OCI-LY3 (cell line): ENCODE data around the gene NCOR2.

Experiments
- H2AFZ ChIP-seq: fragments of 200-600, 300-600 bp; shearing (Covaris generic); 2 replicates; pipeline ENCODE4 v1.6.0; 2014; ENCODE audit warnings: antibody characterized with exemption, low read depth, low read length
- H3K27ac ChIP-seq: fragments of 200-600, 300-600 bp; sonication (generic); 2 replicates; pipeline ENCODE4 v1.5.1; 2014; ENCODE audit warnings: mild to moderate bottlenecking, low read length, moderate library complexity, mixed read lengths
- H3K27me3 ChIP-seq: fragments of 200-600, 300-600 bp; sonication (generic); 2 replicates; pipeline ENCODE4 v1.6.1; 2014; ENCODE audit warnings: low read depth, low read length, mixed read lengths
- H3K36me3 ChIP-seq: fragments of 200-600, 300-600 bp; sonication (generic); replicated peaks from 2 replicates; pipeline ENCODE3; 2014; ENCODE audit warnings: low read depth, low read length, mixed read lengths
- H3K4me1 ChIP-seq: fragments of 300-600, 200-600 bp; sonication (generic); 2 replicates; pipeline ENCODE4 v1.6.1; 2014; ENCODE audit warnings: low read length, mixed read lengths
- H3K4me2 ChIP-seq: fragments of 200-600, 300-600 bp; sonication (generic); 2 replicates; pipeline ENCODE4 v1.6.1; 2014; ENCODE audit warnings: low read length, mixed read lengths
- H3K4me3 ChIP-seq: fragments of 300-600, 200-600 bp; sonication (generic); 2 replicates; pipeline ENCODE4 v1.5.1; 2014; ENCODE audit warnings: antibody characterized with exemption, mild to moderate bottlenecking, low read length, moderate library complexity
- H3K79me2 ChIP-seq: fragments of 300-600, 200-600 bp; shearing (Covaris generic); 2 replicates; pipeline ENCODE4 v1.6.1; 2014; ENCODE audit warnings: mild to moderate bottlenecking, low read length, mixed read lengths
- H3K9ac ChIP-seq: fragments of 300-600, 200-600 bp; shearing (Covaris generic); 2 replicates; pipeline ENCODE4 v1.6.0; 2014; ENCODE audit warnings: mild to moderate bottlenecking, low read length, moderate library complexity
- H3K9me3 ChIP-seq: fragments of 200-600, 300-600 bp; shearing (Covaris generic); 2 replicates; pipeline ENCODE4 v1.6.1; 2014; ENCODE audit warnings: low read length, mixed read lengths; ENCODE audit not compliant: insufficient read depth
- H4K20me1 ChIP-seq: fragments of 200-600, 300-600 bp; sonication (generic); 2 replicates; pipeline ENCODE4 v1.6.1; 2016; ENCODE audit warnings: low read length, mixed read lengths; ENCODE audit not compliant: insufficient read depth
- EZH2phosphoT487 ChIP-seq: fragments of 200-600 bp; shearing (Covaris generic); IDR thresholded peaks from 2 replicates; pipeline ENCODE4 v1.6.1; 2018; ENCODE audit warnings: antibody characterized with exemption, mixed run types, low read depth
- TF ChIP-seq, protein P1 (sequence below): fragments of 200-600, 300-600 bp; sonication (generic); IDR thresholded peaks from 2 replicates; pipeline ENCODE4 v1.5.1; 2014; ENCODE audit warnings: antibody characterized with exemption, low read length, low read depth

The NCOR2 gene

DNA sequence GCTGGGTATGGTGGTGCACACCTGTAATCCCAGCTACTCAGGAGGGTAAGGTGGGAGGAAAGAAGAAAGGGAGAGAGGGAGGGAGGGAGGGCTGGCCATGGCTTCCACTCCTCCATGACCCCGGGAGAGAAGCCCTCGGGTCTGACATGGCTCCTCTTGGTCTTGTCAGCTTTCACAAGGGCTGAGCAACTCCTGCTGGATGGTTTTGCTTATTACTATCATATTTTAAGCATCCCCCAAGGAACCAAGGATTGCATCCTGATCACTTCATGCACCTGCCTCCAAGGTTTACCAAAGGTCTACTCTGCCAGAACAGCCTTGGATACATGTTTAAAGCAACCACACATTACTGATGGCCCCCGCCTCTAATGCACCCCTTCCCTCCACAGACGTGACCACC, 28.0 kb upstream of the NCOR2 start:
- no peaks in the 10 kb centered on the region for H3K79me2 ChIP-seq
- H2AFZ ChIP-seq, result no peak overlapping the region
- no peak overlapping the region for H3K4me3 ChIP-seq
- H3K36me3 ChIP-seq, result no peaks in the 10 kb centered on the region
- TF ChIP-seq, protein P1, sequence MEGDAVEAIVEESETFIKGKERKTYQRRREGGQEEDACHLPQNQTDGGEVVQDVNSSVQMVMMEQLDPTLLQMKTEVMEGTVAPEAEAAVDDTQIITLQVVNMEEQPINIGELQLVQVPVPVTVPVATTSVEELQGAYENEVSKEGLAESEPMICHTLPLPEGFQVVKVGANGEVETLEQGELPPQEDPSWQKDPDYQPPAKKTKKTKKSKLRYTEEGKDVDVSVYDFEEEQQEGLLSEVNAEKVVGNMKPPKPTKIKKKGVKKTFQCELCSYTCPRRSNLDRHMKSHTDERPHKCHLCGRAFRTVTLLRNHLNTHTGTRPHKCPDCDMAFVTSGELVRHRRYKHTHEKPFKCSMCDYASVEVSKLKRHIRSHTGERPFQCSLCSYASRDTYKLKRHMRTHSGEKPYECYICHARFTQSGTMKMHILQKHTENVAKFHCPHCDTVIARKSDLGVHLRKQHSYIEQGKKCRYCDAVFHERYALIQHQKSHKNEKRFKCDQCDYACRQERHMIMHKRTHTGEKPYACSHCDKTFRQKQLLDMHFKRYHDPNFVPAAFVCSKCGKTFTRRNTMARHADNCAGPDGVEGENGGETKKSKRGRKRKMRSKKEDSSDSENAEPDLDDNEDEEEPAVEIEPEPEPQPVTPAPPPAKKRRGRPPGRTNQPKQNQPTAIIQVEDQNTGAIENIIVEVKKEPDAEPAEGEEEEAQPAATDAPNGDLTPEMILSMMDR, result no peak
- no peak for TF ChIP-seq EZH2phosphoT487
- peaks cover 76% of the 10 kb centered on the region for H3K27me3 ChIP-seq
- 0 out of 2 replicates have a peak, but pooled peaks cover 4% of the 10 kb centered on the region for H3K4me1 ChIP-seq
- no peaks in the 10 kb centered on the region for H4K20me1 ChIP-seq
- H3K27ac ChIP-seq, result no peak overlapping the region
- no peak overlapping the region for H3K9ac ChIP-seq
- H3K4me2 ChIP-seq, result no peak overlapping the region
- H3K9me3 ChIP-seq, result no peaks in the 10 kb centered on the region

DNA sequence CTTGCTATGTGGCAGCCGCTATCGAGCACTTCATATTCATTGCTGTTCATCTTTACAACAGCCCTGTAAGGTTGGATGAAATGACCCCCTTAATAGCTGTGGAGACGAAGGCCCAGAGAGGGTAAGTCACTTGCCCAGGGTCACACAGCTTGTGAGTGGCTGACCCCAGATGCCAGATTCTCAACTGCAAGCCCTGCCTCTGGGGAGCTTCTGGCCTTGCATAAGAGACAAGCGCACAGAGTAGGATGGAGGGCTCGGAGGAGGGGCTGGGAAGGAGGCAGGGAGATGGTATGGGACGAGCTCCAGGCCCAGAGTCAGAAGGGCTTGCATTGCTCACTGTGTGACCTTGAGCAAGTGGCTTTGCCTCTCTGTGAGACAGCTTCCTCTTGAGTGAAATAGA, 27.4 kb upstream of the NCOR2 start:
- Histone ChIP-seq H3K9ac (no peak overlapping the region), H3K4me1 (0 out of 2 replicates have a peak, but pooled peaks cover 4% of the 10 kb centered on the region), H3K27ac (no peak overlapping the region), H3K4me3 (no peak overlapping the region), H3K9me3 (no peaks in the 10 kb centered on the region), H3K27me3 (peaks cover 75% of the 10 kb centered on the region), H3K36me3 (no peaks in the 10 kb centered on the region), H3K79me2 (no peaks in the 10 kb centered on the region), H2AFZ (no peak overlapping the region), H4K20me1 (no peaks in the 10 kb centered on the region), H3K4me2 (no peak overlapping the region)
- TF ChIP-seq, protein P1, result no peak
- TF ChIP-seq EZH2phosphoT487, result no peak

DNA sequence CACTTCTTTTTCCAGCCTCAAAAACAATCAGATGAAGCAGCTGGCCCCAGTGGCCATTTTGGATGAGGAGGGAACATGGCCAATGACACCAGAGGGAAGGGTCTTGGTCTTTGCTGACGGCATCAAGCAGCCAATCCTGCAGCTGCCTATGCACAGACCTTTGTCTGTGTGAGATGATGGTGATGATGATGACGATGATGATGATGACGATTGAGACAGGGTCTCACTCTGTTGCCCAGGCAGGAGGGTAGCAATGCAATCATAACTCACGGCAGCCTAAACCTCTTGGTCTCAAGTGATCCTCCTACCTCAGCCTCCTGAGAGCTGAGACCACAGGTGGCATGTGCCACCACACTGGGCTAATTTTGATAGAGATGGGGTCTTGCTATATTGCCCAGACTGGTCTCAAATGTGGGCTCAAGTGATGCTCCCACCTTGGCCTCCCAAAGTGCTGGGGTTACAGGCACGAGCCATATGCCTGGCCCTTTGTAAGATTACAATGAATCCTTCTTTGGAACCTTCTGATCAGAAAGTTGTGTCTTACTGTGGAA, 26.5 kb upstream of the NCOR2 start:
- H3K4me1 ChIP-seq, result 0 out of 2 replicates have a peak, but pooled peaks cover 4% of the 10 kb centered on the region
- H4K20me1 ChIP-seq, result no peaks in the 10 kb centered on the region
- H3K79me2 ChIP-seq, result no peaks in the 10 kb centered on the region
- no peak overlapping the region for H3K9ac ChIP-seq
- no peak overlapping the region for H3K27ac ChIP-seq
- no peak for TF ChIP-seq EZH2phosphoT487
- TF ChIP-seq, protein P1, result no peak
- peaks cover 66% of the 10 kb centered on the region for H3K27me3 ChIP-seq
- H2AFZ ChIP-seq, result no peak overlapping the region
- H3K36me3 ChIP-seq, result no peaks in the 10 kb centered on the region
- H3K9me3 ChIP-seq, result no peaks in the 10 kb centered on the region
- H3K4me3 ChIP-seq, result no peak overlapping the region
- H3K4me2 ChIP-seq, result no peak overlapping the region

DNA sequence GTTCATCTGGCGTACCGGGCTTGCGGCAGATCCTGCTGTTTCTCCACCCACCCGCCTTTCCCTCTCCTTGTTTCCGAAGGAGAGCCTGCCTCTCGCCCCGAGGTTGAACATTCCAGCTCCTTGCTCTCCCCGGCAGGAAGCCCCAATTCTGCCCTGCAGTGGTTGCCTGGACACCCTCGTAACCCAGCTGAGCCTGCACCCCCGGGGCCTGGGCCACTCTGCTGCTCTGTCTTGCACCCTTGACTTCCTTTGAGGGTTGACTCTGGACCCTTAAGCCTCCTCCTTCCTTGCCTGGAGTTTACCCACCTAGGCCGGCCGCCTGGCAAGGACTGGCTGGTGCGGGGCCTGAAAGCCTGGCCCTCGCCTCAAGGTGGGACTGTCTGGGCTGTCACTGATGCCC, 25.8 kb upstream of the NCOR2 start:
- Histone ChIP-seq H3K79me2 (no peaks in the 10 kb centered on the region), H3K36me3 (no peaks in the 10 kb centered on the region), H4K20me1 (no peaks in the 10 kb centered on the region), H3K4me1 (0 out of 2 replicates have a peak, but pooled peaks cover 4% of the 10 kb centered on the region), H3K27ac (no peak overlapping the region), H3K4me3 (no peak overlapping the region), H3K27me3 (peaks cover 68% of the 10 kb centered on the region), H3K4me2 (no peak overlapping the region), H3K9ac (no peak overlapping the region), H3K9me3 (no peaks in the 10 kb centered on the region), H2AFZ (no peak overlapping the region)
- no peak for TF ChIP-seq EZH2phosphoT487
- TF ChIP-seq, protein P1, result no peak
